Ascending aorta (tissue), 2 donors: ENCODE measurements around the gene STAMBPL1. TPM values are rescaled to one million over a fixed set of nuclear protein-coding genes. Genes with fewer than 3 reads are reported as not detected.
"Not testable (repeated sequence)": the region's sequence is repeated elsewhere in the genome, so short reads cannot be mapped to it uniquely, and the experiment has no call there.

Experiments used
- DNase-seq, 2 donors: peaks; one replicate each; pipeline ENCODE4 v3.0.0-alpha.2; 2019; ENCODE audit warnings: low spot score in 2 of 2
- H3K27ac ChIP-seq, 2 donors: fragments of 200-600 bp; sonication (generic); one replicate each; pipeline ENCODE4 v1.5.1; 2016 to 2017; ENCODE audit warnings: mild to moderate bottlenecking in 1 of 2
- H3K27me3 ChIP-seq: fragments of 200-600 bp; sonication (generic); one replicate; pipeline ENCODE4 v1.5.1; 2017
- H3K36me3 ChIP-seq, 2 donors: fragments of 200-600 bp; sonication (generic); one replicate each; pipeline ENCODE4 v1.5.1; 2016
- H3K4me1 ChIP-seq, 2 donors: fragments of 200-600 bp; sonication (generic); one replicate each; pipeline ENCODE4 v1.5.1; 2016 to 2017; ENCODE audit warnings: mild to moderate bottlenecking in 1 of 2
- H3K4me3 ChIP-seq, 2 donors: fragments of 200-600 bp; sonication (generic); one replicate each; pipeline ENCODE4 v1.5.1; 2016 to 2017; ENCODE audit warnings: mild to moderate bottlenecking in 1 of 2
- H3K9me3 ChIP-seq, 2 donors: fragments of 200-600 bp; sonication (generic); one replicate each; pipeline ENCODE4 v1.5.1; 2016
- intact Hi-C: fragments of 100-400 bp; cut with DNase I; formaldehyde crosslinking; loops from one replicate; pipeline ENCODE4 v1.15.1; 2023
- total RNA-seq: library from RNA; depleted of rRNA; stranded (reverse); fragments of >200 nt; gene quantifications from one replicate; pipeline ENCODE4 v1.1.0, GENCODE V29; 2016
- TF ChIP-seq, protein P1 (sequence below), 3 experiments: fragments of 200-600 bp in 2 of 3; fragments of 450-650 bp in 1 of 3; sonication (generic) in 2 of 3; IDR thresholded peaks; one replicate each; pipeline ENCODE4 v1.5.1; 2016 to 2019; ENCODE audit warnings: antibody characterized with exemption in 3 of 3, mild to moderate bottlenecking in 1 of 3, moderate library complexity in 1 of 3

The STAMBPL1 gene
- total RNA-seq, 1 donor from 2014 or later: 37.0 TPM

- Histone ChIP-seq H3K9me3 (no peaks in the 10 kb centered on the region), H3K27me3 (no peaks in the 10 kb centered on the region), H3K36me3 (peaks cover 16 to 28% of the 10 kb centered on the region in 2 donors), H3K4me1 (peaks cover 0 to 5% of the 10 kb centered on the region in 2 donors), H3K4me3 (no peak overlapping the region), H3K27ac (peak overlapping the region; percentile 72 to 88)
- DNase-seq: no peak
- TF ChIP-seq, protein P1, sequence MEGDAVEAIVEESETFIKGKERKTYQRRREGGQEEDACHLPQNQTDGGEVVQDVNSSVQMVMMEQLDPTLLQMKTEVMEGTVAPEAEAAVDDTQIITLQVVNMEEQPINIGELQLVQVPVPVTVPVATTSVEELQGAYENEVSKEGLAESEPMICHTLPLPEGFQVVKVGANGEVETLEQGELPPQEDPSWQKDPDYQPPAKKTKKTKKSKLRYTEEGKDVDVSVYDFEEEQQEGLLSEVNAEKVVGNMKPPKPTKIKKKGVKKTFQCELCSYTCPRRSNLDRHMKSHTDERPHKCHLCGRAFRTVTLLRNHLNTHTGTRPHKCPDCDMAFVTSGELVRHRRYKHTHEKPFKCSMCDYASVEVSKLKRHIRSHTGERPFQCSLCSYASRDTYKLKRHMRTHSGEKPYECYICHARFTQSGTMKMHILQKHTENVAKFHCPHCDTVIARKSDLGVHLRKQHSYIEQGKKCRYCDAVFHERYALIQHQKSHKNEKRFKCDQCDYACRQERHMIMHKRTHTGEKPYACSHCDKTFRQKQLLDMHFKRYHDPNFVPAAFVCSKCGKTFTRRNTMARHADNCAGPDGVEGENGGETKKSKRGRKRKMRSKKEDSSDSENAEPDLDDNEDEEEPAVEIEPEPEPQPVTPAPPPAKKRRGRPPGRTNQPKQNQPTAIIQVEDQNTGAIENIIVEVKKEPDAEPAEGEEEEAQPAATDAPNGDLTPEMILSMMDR (IDR thresholded peaks at IDR 0.05): no peak
- intact Hi-C loops: loop anchor here (5.0 kb wide), 2 partner anchors 49 to 281 kb away; partner anchors contain the start of gene STAMBPL1
Measured at GRCh38 chr10:88931548-88931947, 51.5 kb downstream of the STAMBPL1 start.

GRCh38 chr10:88932029-88932428, 52.0 kb downstream of the STAMBPL1 start:
- H3K36me3 ChIP-seq: peaks cover 21 to 32% of the 10 kb centered on the region in 2 donors
- H3K4me3 ChIP-seq, DNase-seq, H3K9me3 ChIP-seq, H3K4me1 ChIP-seq, H3K27me3 ChIP-seq: not testable (repeated sequence)
- intact Hi-C loops: loop anchor here (1.0 to 5.0 kb wide), 3 partner anchors 50 to 280 kb away; partner anchors contain the start of gene STAMBPL1
- peak overlapping the region; percentile 72 to 88 for H3K27ac ChIP-seq

- peaks cover 0 to 7% of the 10 kb centered on the region in 2 donors for H3K4me1 ChIP-seq
- H3K9me3 ChIP-seq: no peaks in the 10 kb centered on the region
- intact Hi-C loops: loop anchor here (1.0 to 5.0 kb wide), 3 partner anchors 50 to 280 kb away; partner anchors contain the start of gene STAMBPL1
- H3K4me3 ChIP-seq: no peak overlapping the region
- H3K27ac ChIP-seq: peak overlapping the region; percentile 72 to 88
- DNase-seq: peak; percentile 41 to 87
- TF ChIP-seq, protein P1 (IDR thresholded peaks at IDR 0.05): peak; percentile 82 to 90 (median 89)
- H3K27me3 ChIP-seq: no peaks in the 10 kb centered on the region
- peaks cover 28 to 39% of the 10 kb centered on the region in 2 donors for H3K36me3 ChIP-seq
Measured at GRCh38 chr10:88932539-88933256, 52.7 kb downstream of the STAMBPL1 start.

- Histone ChIP-seq H3K9me3 (no peaks in the 10 kb centered on the region), H3K4me3 (no peak overlapping the region), H3K36me3 (peaks cover 36 to 48% of the 10 kb centered on the region in 2 donors), H3K27me3 (no peaks in the 10 kb centered on the region), H3K27ac (peak overlapping the region; percentile 24 to 62), H3K4me1 (peaks cover 0 to 9% of the 10 kb centered on the region in 2 donors)
- TF ChIP-seq, protein P1 (IDR thresholded peaks at IDR 0.05): no peak
- DNase-seq: no peak
- intact Hi-C loops: loop anchor here (5.0 kb wide), 2 partner anchors 51 to 279 kb away; partner anchors contain the start of gene STAMBPL1
Measured at GRCh38 chr10:88933564-88933963, 53.5 kb downstream of the STAMBPL1 start.

DNA sequence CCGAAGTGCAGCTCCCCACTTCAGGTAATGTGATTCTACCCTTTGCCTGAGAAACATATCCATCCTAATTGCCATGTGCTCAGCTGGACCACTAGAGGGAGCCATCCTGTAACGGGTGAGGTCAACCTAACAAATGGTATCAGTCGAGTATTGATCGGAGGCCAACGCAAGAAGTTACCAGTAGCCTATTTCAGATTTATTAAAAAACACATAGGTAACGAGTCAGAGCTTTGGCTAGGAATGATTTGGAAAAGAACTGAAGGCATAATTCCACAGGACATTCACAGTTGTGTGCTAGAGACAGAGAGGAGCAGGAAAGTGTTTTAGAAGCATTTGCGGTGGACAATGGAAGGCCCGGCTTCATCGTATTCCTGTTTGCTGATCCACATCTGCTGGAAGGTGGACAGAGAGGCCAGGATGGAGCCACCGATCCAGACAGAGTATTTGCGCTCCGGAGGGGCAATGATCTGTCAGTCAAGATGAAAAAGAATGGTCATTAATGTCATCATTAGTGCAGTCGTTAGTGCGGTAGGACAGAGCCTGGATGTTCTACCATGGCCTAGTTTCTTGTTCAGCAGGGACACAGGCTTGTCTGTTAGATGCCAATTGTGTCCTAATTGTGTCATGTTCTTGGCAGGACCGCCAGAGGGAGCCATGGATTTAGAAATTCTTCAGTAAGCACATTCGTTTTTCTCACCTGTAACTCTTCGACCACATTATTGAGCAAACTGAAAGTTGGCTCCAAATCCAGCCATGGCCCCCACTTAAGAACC, 55.0 kb downstream of the STAMBPL1 start:
- peak in 1 of 2 donors; percentile 87 for DNase-seq
- Histone ChIP-seq H3K4me3 (no peak overlapping the region), H3K9me3 (no peaks in the 10 kb centered on the region), H3K4me1 (peaks cover 0 to 17% of the 10 kb centered on the region in 2 donors), H3K36me3 (peaks cover 51 to 63% of the 10 kb centered on the region in 2 donors), H3K27ac (peak overlapping the region; percentile 53 to 66), H3K27me3 (no peaks in the 10 kb centered on the region)
- TF ChIP-seq, protein P1 (IDR thresholded peaks at IDR 0.05): peak; percentile 69 to 88 (median 76)
- intact Hi-C loops: loop anchor here (1.0 to 5.0 kb wide), 3 partner anchors 52 to 277 kb away; partner anchors contain the start of gene STAMBPL1
